K562 (cell line): ENCODE results near the gene KRT14. TPM values are rescaled to one million over a fixed set of nuclear protein-coding genes. Genes with fewer than 3 reads are reported as not detected.
A peak's percentile ranks its signal among the peaks of the same experiment; 100 is the strongest.

Source experiments
- ATAC-seq: fragments of 200-7000 bp; cut with Tn5 transposase; 3 replicates; pipeline ENCODE4 v1.9.1; 2020; ENCODE audit warnings: moderate library complexity
- BruUV-seq: library from RNA; stranded (reverse); fragments of 400-500 nt; replicated peaks from 2 replicates; lab custom pipeline; 2021; lab: Mats Ljungman, UMichigan
- CTCF ChIA-PET: fragments of 300-600 bp; formaldehyde crosslinking; extraction: SDS; loops from one replicate; lab custom pipeline; 2021; ENCODE audit warnings: low intra/inter-chr PET ratio; lab: Yijun Ruan, JAX
- POLR2A ChIA-PET: fragments of 300-600, 350-650 bp; sonication (Branson Sonifier 250); formaldehyde crosslinking; extraction: SDS; loops from one replicate; lab custom pipeline; 2021; ENCODE audit warnings: antibody characterized with exemption, inconsistent platforms; lab: Yijun Ruan, JAX
- DNase-seq, 4 experiments: peaks; one replicate each; pipeline versions ENCODE4 v3.0.0 to v3.0.0-alpha.2; 2011 to 2018; ENCODE audit warnings: low spot score in 3 of 4, mixed read lengths in 3 of 4; ENCODE audit errors: extremely low read depth in 1 of 4
- FAIRE-seq: peaks from 2 replicates; lab custom pipeline; 2011; peaks lifted over from hg19 to GRCh38; lab: Jason Lieb, UNC
- H2AFZ ChIP-seq: 2 replicates; pipeline ENCODE4 v1.6.0; 2011; ENCODE audit warnings: low read depth, low read length, control low read depth, inconsistent platforms
- H3K27ac ChIP-seq: fragments of 200-600 bp; 3 replicates; pipeline ENCODE4 v1.8.0; 2011; ENCODE audit warnings: low read depth, mild to moderate bottlenecking, control low read depth, inconsistent platforms, low read length, moderate library complexity, mixed read lengths; ENCODE audit errors: extremely low read depth
- H3K27me3 ChIP-seq, 2 experiments: fragments of 300-600 bp in 1 of 2; 2 replicates in 1 of 2; 3 replicates in 1 of 2; pipeline versions ENCODE4 v1.6.0 to v1.8.0; 2011; ENCODE audit warnings: inconsistent platforms in 2 of 2, low read length in 2 of 2, mild to moderate bottlenecking in 1 of 2, mixed read lengths in 1 of 2, moderate library complexity in 1 of 2; ENCODE audit not compliant: control insufficient read depth in 2 of 2, insufficient read depth in 2 of 2
- H3K36me3 ChIP-seq: fragments of 300-600 bp; 3 replicates; pipeline ENCODE4 v1.8.0; 2011; ENCODE audit warnings: mild to moderate bottlenecking, low read length, inconsistent platforms; ENCODE audit not compliant: control insufficient read depth, insufficient read depth
- H3K4me1 ChIP-seq, 2 experiments: fragments of 200-600 bp in 1 of 2; replicated peaks in 1 of 2; 2 replicates in 1 of 2; 3 replicates in 1 of 2; pipeline versions ENCODE4 v1.5.1 to v1.8.0; 2011; ENCODE audit warnings: inconsistent platforms in 2 of 2, low read length in 2 of 2, mild to moderate bottlenecking in 1 of 2, mixed read lengths in 1 of 2, moderate library complexity in 1 of 2; ENCODE audit not compliant: control insufficient read depth in 2 of 2, insufficient read depth in 2 of 2
- H3K4me2 ChIP-seq: 2 replicates; pipeline ENCODE4 v1.6.1; 2011; ENCODE audit warnings: low read length, control low read depth, inconsistent platforms, mixed read lengths; ENCODE audit not compliant: insufficient read depth
- H3K4me3 ChIP-seq: fragments of 200-600 bp; sonication (generic), shearing (Covaris generic); 2 replicates; pipeline ENCODE4 v1.5.1; 2016; ENCODE audit warnings: control low read depth, inconsistent platforms
- H3K79me2 ChIP-seq: fragments of 200-600 bp; 3 replicates; pipeline ENCODE4 v1.8.0; 2011; ENCODE audit warnings: low read length, inconsistent platforms; ENCODE audit not compliant: control insufficient read depth, insufficient read depth
- H3K9ac ChIP-seq, 2 experiments: 2 replicates each; pipeline versions ENCODE4 v1.6.0 to v1.6.1; 2011; ENCODE audit warnings: low read depth in 2 of 2, low read length in 2 of 2, control low read depth in 1 of 2, inconsistent platforms in 1 of 2, mild to moderate bottlenecking in 1 of 2, mixed read lengths in 1 of 2; ENCODE audit not compliant: insufficient read depth in 1 of 2
- H3K9me1 ChIP-seq: one replicate; pipeline ENCODE4 v1.6.0; 2011; ENCODE audit warnings: inconsistent platforms, mild to moderate bottlenecking, low read length, moderate library complexity; ENCODE audit not compliant: control insufficient read depth, insufficient read depth
- H3K9me3 ChIP-seq: replicated peaks from 2 replicates; pipeline ENCODE4 v1.5.1; 2011; ENCODE audit warnings: low read depth, low read length, inconsistent platforms; ENCODE audit not compliant: control insufficient read depth, insufficient read depth
- H4K20me1 ChIP-seq: replicated peaks from 2 replicates; pipeline ENCODE4 v1.6.1; 2011; ENCODE audit warnings: low read length, inconsistent platforms, mixed read lengths; ENCODE audit not compliant: control insufficient read depth, insufficient read depth
- CEBPB ChIP-seq: fragments of 450-650 bp; IDR thresholded peaks from 2 replicates; pipeline ENCODE4 v1.6.1; 2016; ENCODE audit warnings: missing genetic modification characterization, missing compliant biosample characterization
- ZNF24 ChIP-seq: fragments of 450-650 bp; IDR thresholded peaks from 2 replicates; pipeline ENCODE4 v1.6.1; 2016
- WGBS: fragments of 100-300 bp; shearing (Covaris generic); methylation state at CpG from one replicate; pipeline ENCODE4 v1.1.6; 2016; ENCODE audit warnings: low coverage, mixed read lengths; ENCODE audit not compliant: insufficient coverage; ENCODE audit errors: missing lambda C conversion rate; 5-methylcytosine and 5-hydroxymethylcytosine counted together
- in situ Hi-C: fragments of 300-500 bp; cut with MboI; formaldehyde crosslinking; loops from 4 replicates; pipeline ENCODE4 v1.15.0; 2018; ENCODE audit warnings: inconsistent platforms, mixed read lengths
- intact Hi-C: fragments of 100-400 bp; cut with micrococcal nuclease; formaldehyde crosslinking; loops from 2 replicates; pipeline ENCODE4 v1.14.2; 2022
- polyA plus RNA-seq, 8 experiments: library from polyadenylated mRNA; depleted of rRNA in 4 of 8; stranded (reverse) in 5 of 8; unstranded in 3 of 8; fragments of >200 nt; fragmentation: Nextera tagmentation in 2 of 8; fragmentation: Illumina TruSeq in 1 of 8; extraction: Ambion mirVana in 2 of 8; extraction: Trizol in 1 of 8; gene quantifications; 2 replicates each; pipeline versions ENCODE4 v1.2.1 to v1.2.3, GENCODE V29; 2011 to 2014; ENCODE audit warnings: inconsistent platforms in 1 of 8, missing spikeins in 1 of 8
- total RNA-seq, 7 experiments: library from RNA; depleted of rRNA in 6 of 7; stranded (reverse); fragments of >200 nt in 6 of 7; fragmentation: Illumina TruSeq in 2 of 7; extraction: Trizol in 2 of 7; gene quantifications; 2 replicates each; pipeline versions ENCODE4 v1.2.1 to v1.2.3, GENCODE V29; 2011 to 2021; ENCODE audit warnings: low replicate concordance in 1 of 7
- TF ChIP-seq, protein P1 (sequence below): sonication (generic); formaldehyde crosslinking; IDR thresholded peaks from 2 replicates; pipeline ENCODE4 v1.8.1; 2023; ENCODE audit warnings: mild to moderate bottlenecking, missing genetic modification reagents

Gene KRT14
- total and polyA plus RNA-seq, 9 of the 15 experiments (the other 6 are each of a cell fraction or from before 2014, with no cell fraction given), result 0.22 TPM; not detected in 8

DNA sequence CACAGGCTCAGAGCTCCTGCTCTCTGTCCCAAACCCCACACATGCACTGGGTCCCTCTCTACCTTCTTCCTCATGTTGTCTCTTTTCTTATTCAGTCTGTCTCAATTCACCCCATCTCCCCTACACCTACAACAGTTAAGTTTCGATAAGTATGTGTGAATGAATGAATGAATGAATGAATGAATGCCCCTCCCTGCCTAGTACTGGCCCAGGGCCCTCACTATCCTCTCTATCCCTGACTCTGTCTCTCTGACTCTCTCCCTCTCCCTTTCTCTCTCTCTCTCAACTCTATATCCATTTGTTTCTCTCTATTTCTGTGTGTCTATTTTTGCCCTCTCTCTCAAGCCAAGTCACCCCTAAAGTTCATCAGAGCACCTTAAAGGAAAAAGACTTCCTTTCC is 8.2 kb downstream of the KRT14 start:
- no peaks in the 10 kb centered on the region for H3K9me1 ChIP-seq
- FAIRE-seq (no peak), ATAC-seq (no peak), DNase-seq (no peak)
- H3K4me3 ChIP-seq, result no peak overlapping the region
- no peaks in the 10 kb centered on the region for H3K79me2 ChIP-seq
- ChIA-PET POLR2A (interaction anchor here (0.7 kb wide), 1 partner anchor 28 kb away, joined by 3 read pairs; no protein-coding TSS in a partner anchor), CTCF (interaction anchor here (0.9 to 3.6 kb wide), 3 partner anchors 69 to 84 kb away, joined by 3 to 21 read pairs (median 17); no protein-coding TSS in a partner anchor)
- peaks cover 2 to 9% of the 10 kb centered on the region in 2 experiments; a peak in 3 of 5 replicates for H3K4me1 ChIP-seq
- no peak overlapping the region for H2AFZ ChIP-seq
- no TSS peak for BruUV-seq
- no peak overlapping the region for H3K27ac ChIP-seq
- in situ Hi-C loops, result no loop called here
- no peaks in the 10 kb centered on the region for H3K9me3 ChIP-seq
- H3K4me2 ChIP-seq, result no peak overlapping the region
- intact Hi-C loops, result no loop called here
- no peaks in the 10 kb centered on the region for H4K20me1 ChIP-seq
- H3K27me3 ChIP-seq, result peaks cover 2 to 15% of the 10 kb centered on the region in 2 experiments; a peak in 2 of 5 replicates
- no peaks in the 10 kb centered on the region for H3K36me3 ChIP-seq
- H3K9ac ChIP-seq, result no peak overlapping the region
- 25% methylated on average over 1 of the region's 1 CpG for WGBS
- TF ChIP-seq ZNF24 (peak; percentile 95), CEBPB (tag) (no peak)
- TF ChIP-seq, protein P1, sequence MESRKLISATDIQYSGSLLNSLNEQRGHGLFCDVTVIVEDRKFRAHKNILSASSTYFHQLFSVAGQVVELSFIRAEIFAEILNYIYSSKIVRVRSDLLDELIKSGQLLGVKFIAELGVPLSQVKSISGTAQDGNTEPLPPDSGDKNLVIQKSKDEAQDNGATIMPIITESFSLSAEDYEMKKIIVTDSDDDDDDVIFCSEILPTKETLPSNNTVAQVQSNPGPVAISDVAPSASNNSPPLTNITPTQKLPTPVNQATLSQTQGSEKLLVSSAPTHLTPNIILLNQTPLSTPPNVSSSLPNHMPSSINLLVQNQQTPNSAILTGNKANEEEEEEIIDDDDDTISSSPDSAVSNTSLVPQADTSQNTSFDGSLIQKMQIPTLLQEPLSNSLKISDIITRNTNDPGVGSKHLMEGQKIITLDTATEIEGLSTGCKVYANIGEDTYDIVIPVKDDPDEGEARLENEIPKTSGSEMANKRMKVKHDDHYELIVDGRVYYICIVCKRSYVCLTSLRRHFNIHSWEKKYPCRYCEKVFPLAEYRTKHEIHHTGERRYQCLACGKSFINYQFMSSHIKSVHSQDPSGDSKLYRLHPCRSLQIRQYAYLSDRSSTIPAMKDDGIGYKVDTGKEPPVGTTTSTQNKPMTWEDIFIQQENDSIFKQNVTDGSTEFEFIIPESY (CRISPR knock-in tag), result no peak
